GM21529 (cell line): ENCODE measurements around the gene COX19.
"Not testable (repeated sequence)": the region's sequence is repeated elsewhere in the genome, so short reads cannot be mapped to it uniquely, and the experiment has no call there.

Experiments
- ATAC-seq: cut with Tn5 transposase; IDR thresholded peaks from one replicate; pipeline ENCODE4 v1.9.1; 2021; ENCODE audit not compliant: unreplicated experiment

The COX19 gene

DNA sequence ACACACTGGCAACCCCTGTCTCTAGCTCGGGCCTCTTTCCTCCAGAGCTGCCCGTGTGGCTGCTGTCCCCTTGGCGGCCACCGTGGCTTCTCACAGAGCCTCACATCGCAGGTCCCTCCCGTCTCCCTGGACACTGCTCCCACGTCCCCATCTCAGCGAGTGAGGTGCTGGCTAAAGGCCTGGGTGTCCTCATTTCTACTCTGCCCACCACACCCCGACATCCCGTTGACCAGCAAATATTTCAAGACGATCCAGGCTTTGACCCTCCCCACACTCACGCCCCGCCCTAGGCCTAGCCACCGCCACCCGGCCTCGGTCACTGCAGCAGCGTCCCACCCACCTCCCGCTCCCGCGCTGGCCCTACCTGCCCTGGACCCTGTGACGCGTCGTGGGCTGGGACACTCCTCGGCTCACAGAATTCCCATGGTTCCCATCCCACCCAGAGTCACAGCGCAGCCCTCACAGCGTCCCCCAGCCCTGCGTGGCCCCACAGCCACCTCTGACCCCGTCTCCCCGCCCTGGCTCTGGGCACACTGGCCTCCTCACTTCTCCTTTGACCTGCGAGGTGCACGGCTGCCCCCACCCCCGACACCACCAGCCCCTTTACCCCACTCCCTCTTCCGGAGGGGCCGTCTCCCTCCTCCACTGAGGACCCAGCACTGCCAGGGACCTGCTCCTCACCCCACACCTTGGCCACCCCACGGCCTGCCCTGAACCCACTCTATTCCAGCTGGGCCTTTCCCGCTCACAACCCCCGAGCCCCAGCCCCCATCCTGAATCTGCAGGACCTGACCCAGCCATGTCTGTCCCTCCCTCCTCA is 27.7 kb downstream of the COX19 start:
- ATAC-seq, result no peak

GRCh38 chr7:946256-946996 is 28.9 kb downstream of the COX19 start:
- ATAC-seq, result no peak

GRCh38 chr7:945556-946255 is 29.6 kb downstream of the COX19 start:
- no peak for ATAC-seq

GRCh38 chr7:945147-945555 is 30.2 kb downstream of the COX19 start:
- ATAC-seq, result no peak

DNA sequence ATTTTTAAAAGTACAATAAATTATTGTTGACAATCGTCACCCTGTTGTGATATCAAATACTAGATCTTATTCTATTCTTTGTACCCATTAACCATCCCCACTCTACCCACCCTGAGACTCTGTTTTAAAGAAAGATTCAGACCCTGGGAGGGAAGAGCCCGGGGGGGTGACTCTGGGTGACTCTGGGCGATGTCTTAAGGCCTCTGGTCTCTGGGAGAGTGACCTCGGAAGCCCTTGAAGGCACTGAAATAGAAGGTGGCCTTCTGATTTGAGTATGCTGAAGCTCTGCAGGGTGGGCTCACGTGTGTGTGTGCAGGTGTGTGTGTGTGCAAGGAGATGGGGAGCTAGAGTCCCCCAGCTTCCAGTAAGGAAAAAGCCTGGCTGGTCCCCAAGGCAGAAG is 30.6 kb downstream of the COX19 start:
- no peak for ATAC-seq

- ATAC-seq, result not testable (repeated sequence)
Observed at GRCh38 chr7:943793-944192, 31.6 kb downstream of the COX19 start.

DNA sequence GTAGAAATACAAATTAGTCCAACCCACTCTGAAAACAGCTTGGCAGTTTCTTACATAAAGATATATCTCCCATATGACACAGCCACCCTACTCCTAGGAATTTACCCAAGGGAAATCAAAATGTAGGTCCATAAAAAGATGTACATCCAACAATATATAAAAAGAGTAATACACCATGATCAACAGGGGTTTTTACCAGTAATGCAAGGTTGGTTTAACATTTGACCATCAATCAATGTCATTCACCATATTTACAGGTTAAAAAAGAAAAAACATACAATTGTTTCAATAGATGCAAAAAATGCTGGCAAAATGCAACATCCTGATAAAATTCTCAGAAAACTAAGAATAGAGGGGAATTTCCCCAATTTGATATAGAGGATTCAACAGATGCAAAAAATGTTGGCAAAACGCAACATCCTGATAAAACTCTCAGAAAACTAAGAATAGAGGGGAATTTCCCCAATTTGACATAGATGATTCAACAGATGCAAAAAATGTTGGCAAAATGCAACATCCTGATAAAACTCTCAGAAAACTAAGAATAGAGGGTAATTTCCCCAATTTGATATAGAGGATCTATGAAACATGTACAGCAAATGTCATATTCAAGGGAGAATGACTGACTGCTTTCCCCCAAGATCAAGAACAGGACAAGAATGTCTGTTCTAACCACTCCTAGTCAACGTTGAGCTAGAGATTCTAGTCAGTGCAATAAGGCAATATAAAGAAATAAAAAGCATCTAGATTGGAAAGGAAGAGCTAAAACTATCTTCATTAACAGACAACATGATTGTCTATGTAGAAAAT is 34.5 kb downstream of the COX19 start:
- no peak for ATAC-seq

DNA sequence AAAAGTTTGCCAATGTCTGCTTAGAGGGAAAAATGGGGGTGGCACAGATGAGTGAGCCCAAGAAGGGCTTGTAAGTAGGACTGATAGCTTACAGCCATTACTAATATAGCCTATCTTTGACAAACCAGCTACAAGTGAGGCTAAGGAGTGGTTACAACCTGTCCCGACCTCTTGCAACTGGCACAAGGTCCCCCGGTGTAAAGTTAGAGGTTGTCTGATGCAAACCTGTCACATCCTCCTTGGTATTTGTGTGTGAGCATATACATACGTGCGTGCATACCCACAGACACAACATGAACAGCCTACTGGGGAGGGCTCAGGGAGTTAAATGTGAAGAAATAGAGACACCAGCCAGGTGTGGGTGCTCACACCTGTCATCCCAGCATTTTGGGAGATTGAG is 35.5 kb downstream of the COX19 start:
- ATAC-seq, result no peak

GRCh38 chr7:938546-939185 is 36.7 kb downstream of the COX19 start:
- no peak for ATAC-seq

DNA sequence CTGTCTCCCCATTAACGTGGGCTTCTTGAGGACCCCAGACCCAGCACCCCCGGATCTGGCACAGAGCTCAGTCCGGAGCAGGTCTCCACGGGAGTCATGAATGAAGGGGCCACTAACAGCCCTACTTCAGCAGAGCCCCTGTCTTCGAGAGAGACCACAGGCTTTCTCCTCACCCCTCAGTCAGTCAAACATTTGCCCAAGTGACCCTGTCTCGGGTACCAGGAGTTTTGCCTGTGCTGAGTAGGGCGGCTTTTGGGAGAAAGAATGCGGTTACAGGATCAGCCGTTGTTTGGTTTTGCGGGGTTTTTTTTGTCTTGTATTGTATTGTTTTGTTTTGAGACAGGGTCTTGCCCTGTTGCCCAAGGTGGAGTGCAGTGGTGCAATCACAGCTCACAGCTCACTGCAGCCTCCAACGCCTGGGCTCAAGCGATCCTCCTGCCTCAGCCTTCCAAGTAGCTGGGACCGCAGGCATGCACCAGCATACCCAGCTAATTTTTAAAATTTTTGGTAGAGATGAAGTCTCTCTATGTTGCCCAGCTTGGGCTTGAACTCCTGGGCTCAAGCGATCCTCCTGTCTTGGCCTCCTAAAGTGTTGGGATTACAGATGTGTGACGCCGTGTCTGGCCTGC is 37.4 kb downstream of the COX19 start:
- ATAC-seq, result no peak

GRCh38 chr7:936386-937054 is 38.8 kb downstream of the COX19 start:
- peak; percentile 90 for ATAC-seq

DNA sequence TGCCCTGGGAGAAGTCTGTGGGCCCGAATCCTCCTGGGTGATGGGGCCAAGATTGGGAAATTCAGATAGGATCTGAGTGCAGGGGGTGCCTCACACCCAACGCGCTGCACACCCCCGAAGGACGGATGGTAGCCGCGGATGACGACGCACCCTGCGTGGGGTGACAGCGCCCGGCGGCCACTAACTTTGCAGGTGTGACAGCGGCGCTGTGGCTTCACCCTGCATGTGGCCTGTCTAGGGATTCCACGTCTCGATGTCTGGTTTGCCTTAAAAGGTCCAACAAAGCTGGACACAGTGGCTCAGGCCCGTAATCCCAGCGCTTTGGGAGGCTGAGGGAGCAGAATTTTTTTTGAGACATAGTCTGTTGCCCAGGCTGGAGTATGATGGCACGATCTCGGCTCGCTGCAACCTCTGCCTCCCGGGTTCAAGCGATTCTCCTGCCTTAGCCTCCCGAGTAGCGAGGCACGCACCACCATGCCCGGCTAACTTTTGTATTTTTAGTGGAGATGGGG is 39.4 kb downstream of the COX19 start:
- no peak for ATAC-seq

- ATAC-seq, result no peak
Observed at GRCh38 chr7:935164-935873, 40.0 kb downstream of the COX19 start.

DNA sequence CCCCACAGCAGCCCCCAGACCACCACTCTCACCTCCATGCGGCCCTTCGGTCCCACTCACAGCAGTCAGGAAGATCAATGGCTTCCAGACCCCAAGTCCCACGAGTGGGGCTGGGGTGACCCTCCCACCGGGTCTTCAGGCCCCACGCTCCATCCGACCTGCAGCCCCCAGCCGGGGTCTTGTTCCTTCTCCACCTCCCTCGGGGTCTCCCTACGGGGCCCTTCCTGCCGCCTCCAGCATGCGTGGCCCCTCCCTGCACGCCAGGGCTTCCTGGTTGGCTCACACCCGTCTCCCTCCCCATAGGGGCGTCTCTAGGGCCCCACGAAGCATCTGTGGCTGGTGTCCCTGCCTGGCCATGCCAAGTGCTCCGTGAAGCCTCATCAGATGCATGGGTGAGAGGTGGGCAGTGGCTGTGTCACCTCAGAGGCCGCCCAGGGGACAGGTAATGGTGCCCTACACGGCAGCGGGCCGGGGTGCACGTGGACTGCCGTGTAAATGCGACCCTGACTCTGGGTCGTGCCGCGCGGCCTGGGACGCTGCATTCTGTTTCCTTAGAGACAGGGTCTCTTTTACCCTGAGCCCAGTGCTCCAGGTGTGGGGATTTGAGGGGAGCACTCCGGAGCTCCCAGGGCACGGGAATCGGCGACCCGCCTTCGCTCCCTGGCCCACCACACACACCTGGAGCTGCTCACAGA is 40.7 kb downstream of the COX19 start:
- no peak for ATAC-seq

DNA sequence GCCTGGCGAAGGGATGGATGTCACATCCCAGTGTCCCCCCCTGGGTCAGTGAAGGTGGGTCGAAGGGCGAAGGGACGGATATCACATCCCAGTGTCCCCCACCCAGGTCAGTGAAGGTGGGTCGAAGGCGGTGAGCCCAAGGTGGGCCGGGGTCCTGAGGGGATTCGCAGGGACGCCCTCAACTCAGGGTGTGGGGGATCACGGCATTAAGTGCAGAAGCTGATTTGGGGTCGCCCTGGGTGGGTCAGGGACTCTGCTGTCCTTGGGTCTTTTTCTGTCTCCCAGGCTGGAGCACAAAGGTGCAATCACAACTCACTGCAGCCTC is 42.7 kb downstream of the COX19 start:
- ATAC-seq, result no peak

DNA sequence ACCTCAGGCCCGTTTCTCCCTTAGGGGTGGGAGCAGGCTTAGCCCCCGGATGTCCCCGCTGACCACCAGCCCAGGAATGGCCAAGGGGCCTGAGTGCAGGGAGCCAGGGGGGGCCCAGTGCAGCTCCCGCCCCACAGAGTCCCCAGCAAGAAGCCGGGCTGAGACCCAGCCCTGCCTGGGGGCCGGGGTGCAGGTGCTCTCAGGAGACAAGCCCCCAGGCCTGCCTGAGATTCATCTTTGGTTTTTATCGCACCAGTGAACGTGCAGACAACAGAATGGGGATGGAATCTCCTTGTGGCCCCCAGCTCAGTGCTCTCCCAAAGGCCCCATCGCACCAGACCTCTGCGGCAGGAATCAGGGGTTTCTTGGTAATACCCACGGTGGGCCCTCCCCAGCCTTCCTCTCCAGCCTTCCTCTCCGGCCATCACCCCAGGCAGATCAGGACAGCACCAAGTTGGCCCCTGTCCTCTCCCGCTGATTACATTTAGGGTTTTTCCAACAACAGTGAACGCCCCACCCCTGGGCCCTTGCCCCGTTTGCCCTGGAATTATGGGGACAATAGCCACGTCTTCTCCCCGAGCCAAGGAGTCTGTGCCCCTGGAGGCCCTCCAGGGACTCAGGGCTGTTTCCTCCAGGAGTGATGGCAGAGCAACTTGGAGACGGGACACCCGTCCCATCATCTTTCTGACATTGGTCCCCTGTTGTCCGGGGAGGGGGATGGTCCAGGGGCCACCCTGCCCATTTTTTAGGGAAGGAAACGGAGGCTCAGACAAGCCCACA is 43.3 kb downstream of the COX19 start:
- ATAC-seq, result no peak

GRCh38 chr7:930975-931758 is 44.2 kb downstream of the COX19 start:
- no peak for ATAC-seq
